ENCODE data around the gene ZNF385C. TPM values are rescaled to one million over a fixed set of nuclear protein-coding genes. Genes with fewer than 3 reads are reported as not detected.
A peak's percentile ranks its signal among the peaks of the same experiment; 100 is the strongest.

ZNF385C gene
- total RNA-seq, 4 donors from 2014 or later, result not detected

- no peaks in the 10 kb centered on the region for H3K36me3 ChIP-seq
- no peaks in the 10 kb centered on the region for H3K9me3 ChIP-seq
- no peak overlapping the region for H3K4me3 ChIP-seq
- H3K27ac ChIP-seq, result no peak overlapping the region
- peaks cover 75% of the 10 kb centered on the region for H3K27me3 ChIP-seq
- ATAC-seq, result no peak
- no peaks in the 10 kb centered on the region for H3K4me1 ChIP-seq
- 78% methylated on average over 4 of the region's 8 CpGs; no CpG with 5 or more reads in 1 of the 2 donors for WGBS, 2 donors (ENCODE audit: low coverage in 1 of 2)
- no peak for TF ChIP-seq POLR2A (IDR thresholded peaks at IDR 0.05)
- no peak for TF ChIP-seq POLR2AphosphoS5 (IDR thresholded peaks at IDR 0.05)
- no peak for TF ChIP-seq EP300 (IDR thresholded peaks at IDR 0.05)
- TF ChIP-seq, protein P1, sequence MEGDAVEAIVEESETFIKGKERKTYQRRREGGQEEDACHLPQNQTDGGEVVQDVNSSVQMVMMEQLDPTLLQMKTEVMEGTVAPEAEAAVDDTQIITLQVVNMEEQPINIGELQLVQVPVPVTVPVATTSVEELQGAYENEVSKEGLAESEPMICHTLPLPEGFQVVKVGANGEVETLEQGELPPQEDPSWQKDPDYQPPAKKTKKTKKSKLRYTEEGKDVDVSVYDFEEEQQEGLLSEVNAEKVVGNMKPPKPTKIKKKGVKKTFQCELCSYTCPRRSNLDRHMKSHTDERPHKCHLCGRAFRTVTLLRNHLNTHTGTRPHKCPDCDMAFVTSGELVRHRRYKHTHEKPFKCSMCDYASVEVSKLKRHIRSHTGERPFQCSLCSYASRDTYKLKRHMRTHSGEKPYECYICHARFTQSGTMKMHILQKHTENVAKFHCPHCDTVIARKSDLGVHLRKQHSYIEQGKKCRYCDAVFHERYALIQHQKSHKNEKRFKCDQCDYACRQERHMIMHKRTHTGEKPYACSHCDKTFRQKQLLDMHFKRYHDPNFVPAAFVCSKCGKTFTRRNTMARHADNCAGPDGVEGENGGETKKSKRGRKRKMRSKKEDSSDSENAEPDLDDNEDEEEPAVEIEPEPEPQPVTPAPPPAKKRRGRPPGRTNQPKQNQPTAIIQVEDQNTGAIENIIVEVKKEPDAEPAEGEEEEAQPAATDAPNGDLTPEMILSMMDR (IDR thresholded peaks at IDR 0.05), result no peak
These were observed 7.1 kb downstream of the ZNF385C start for GRCh38 chr17:42090964-42091790.

- Histone ChIP-seq H3K27ac (no peak overlapping the region), H3K36me3 (no peaks in the 10 kb centered on the region), H3K4me1 (no peaks in the 10 kb centered on the region), H3K9me3 (no peaks in the 10 kb centered on the region), H3K4me3 (peak overlapping the region in 1 of 2 donors; percentile 19), H3K27me3 (peaks cover 70% of the 10 kb centered on the region)
- WGBS, 2 donors (ENCODE audit: low coverage in 1 of 2), result 60 to 88% methylated on average over 1 to 3 of the region's 8 CpGs
- ATAC-seq, result no peak
- TF ChIP-seq, protein P1 (IDR thresholded peaks at IDR 0.05), result no peak
- no peak for TF ChIP-seq EP300 (IDR thresholded peaks at IDR 0.05)
- TF ChIP-seq POLR2AphosphoS5 (IDR thresholded peaks at IDR 0.05), result no peak
- TF ChIP-seq POLR2A (IDR thresholded peaks at IDR 0.05), result no peak
These were observed 9.5 kb downstream of the ZNF385C start for GRCh38 chr17:42088736-42089135.

DNA sequence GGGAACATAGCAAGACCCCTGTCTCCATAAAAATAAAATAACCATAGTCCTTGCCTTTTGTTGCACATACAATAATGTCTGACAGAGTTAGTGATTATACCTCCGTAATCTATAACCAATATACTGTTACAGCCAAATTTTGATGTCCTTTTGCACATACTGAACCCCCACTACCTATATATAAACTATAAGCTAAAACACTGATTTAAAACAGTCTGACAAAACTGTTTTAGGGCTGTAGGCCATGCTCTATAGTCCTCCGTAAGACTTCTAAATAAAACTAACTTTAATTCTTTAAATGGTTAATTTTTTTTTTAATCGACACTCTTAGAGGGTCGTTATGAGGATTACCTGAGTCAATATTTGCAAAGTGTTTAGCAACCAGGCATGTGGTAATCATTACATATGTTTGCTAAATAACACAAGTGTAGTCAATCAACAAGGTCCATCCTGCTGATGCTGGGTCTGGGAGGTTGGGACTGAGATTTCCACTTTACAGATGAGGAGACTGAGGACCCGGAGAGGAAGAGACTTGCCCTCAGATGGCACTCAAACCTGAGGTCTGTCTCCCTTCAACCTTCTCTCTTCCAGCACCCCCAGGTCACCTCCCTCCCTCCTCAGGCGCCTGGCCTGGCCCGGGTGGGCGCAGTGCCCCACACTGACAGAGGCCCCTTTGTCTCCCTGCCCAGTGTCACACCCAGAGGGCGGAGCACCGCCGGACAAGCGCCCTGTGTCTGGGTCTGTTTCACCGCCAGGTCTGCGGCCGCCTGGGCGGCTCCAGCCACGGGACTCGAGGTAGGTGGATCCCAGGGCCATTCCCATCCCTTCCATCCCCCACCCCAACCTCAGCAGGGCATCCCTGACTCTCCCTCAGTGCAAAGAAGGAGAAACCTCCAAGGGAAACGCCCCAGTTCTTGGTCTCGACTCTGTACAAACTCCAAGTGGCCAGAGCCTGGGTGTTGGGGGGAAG, 10.3 kb downstream of the ZNF385C start:
- Histone ChIP-seq H3K36me3 (no peaks in the 10 kb centered on the region), H3K27me3 (peaks cover 65% of the 10 kb centered on the region), H3K27ac (no peak overlapping the region), H3K4me3 (peak overlapping the region in 1 of 2 donors; percentile 19), H3K4me1 (no peaks in the 10 kb centered on the region), H3K9me3 (no peaks in the 10 kb centered on the region)
- no peak for ATAC-seq
- WGBS, 2 donors (ENCODE audit: low coverage in 1 of 2), result 65 to 78% methylated on average over 5 to 6 of the region's 20 CpGs
- TF ChIP-seq, protein P1 (IDR thresholded peaks at IDR 0.05), result no peak
- no peak for TF ChIP-seq EP300 (IDR thresholded peaks at IDR 0.05)
- TF ChIP-seq POLR2AphosphoS5 (IDR thresholded peaks at IDR 0.05), result no peak
- no peak for TF ChIP-seq POLR2A (IDR thresholded peaks at IDR 0.05)

DNA sequence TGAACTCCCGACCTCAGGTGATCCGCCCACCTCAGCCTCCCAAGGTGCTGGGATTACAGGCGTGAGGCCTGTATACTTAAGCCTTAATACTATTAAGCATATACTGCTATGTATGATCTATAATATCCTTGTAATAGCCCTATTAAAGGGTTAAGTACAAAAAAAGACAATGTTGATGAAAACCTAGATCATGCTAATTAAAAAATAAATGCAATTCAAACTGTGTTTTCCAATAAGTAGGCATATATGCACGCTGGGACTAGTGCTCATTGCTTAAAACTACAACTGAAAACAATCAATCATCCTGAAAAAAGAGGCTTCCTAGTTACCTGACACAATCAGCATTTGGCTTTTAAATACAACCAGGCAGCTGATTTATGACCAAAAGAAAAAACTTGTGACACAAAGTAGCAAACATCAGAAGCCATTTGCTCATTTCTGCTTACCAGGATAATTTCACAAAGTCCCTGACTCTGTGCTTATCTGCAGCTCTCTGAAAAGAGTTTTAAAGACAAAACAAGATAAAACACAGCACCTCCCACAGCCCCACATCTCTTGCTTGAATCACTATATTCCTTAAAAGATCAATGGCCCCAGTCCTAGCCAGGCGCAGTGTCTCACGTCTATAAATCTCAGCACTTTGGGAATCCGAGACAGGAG, 11.1 kb downstream of the ZNF385C start:
- ATAC-seq, result no peak
- TF ChIP-seq, protein P1 (IDR thresholded peaks at IDR 0.05), result no peak
- no peak for TF ChIP-seq POLR2A (IDR thresholded peaks at IDR 0.05)
- TF ChIP-seq POLR2AphosphoS5 (IDR thresholded peaks at IDR 0.05), result no peak
- TF ChIP-seq EP300 (IDR thresholded peaks at IDR 0.05), result no peak
- H3K4me1 ChIP-seq, result no peaks in the 10 kb centered on the region
- peaks cover 58% of the 10 kb centered on the region for H3K27me3 ChIP-seq
- H3K36me3 ChIP-seq, result no peaks in the 10 kb centered on the region
- no peak overlapping the region for H3K4me3 ChIP-seq
- no peaks in the 10 kb centered on the region for H3K9me3 ChIP-seq
- 56 to 69% methylated on average over 6 to 7 of the region's 7 CpGs for WGBS, 2 donors (ENCODE audit: low coverage in 1 of 2)
- H3K27ac ChIP-seq, result no peak overlapping the region
